Measurements from ENCODE around the gene SYCN.

GRCh38 chr19:39223703-39224279, 19.7 kb upstream of the SYCN start:
- TF ChIP-seq CTCF (IDR thresholded peaks at IDR 0.05) (no peak), POLR2AphosphoS5 (IDR thresholded peaks at IDR 0.05) (no peak), POLR2A (IDR thresholded peaks at IDR 0.05) (no peak), EP300 (IDR thresholded peaks at IDR 0.05) (no peak)
